CD4-positive, alpha-beta T cell treated with Interleukin-1 beta for 1 hour (primary cell): ENCODE measurements around the gene MYO19.
A peak's percentile ranks its signal among the peaks of the same experiment; 100 is the strongest.
"Not testable (repeated sequence)": the region's sequence is repeated elsewhere in the genome, so short reads cannot be mapped to it uniquely, and the experiment has no call there.

Source experiments
- DNase-seq, 2 donors: peaks; one replicate each; pipeline ENCODE4 v3.0.0-alpha.2; 2020 to 2022

The MYO19 gene

DNA sequence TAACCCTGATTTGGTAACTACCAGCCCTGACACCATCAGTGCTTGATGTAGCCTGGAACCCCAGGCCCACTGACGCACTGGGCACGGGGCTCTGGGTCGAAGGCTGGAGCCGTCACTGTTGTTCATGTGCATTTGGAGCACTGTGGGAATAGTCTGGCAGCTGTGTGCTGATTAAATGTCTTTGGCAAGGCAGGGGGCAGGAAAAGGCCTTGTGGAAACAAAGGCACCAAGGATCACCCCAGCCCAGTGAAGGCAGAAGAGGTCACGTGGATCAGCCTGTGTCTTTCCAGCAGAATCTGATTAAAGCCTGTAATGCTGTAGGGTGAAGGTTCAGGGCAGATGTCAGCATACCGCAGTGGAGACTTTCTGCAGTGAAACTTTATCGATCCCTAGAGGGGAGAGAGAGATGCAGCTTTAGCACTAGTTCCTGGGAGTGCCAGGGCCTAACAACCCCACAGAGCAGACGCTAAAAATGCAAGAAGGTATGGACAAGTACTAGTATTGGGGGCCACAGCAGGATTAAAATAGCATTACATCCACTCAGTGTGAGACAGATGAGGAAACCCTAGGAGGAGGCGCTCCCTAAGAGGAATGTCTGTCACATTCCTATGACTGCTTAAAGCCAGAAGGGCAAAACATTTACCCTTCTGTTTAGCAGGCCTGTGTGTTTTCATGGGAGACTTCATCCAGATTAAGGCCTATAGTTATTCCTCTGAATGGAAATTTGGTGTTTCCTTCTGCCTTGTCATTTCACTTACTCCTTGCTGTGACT is 38.5 kb downstream of the MYO19 start:
- DNase-seq, result no peak

DNA sequence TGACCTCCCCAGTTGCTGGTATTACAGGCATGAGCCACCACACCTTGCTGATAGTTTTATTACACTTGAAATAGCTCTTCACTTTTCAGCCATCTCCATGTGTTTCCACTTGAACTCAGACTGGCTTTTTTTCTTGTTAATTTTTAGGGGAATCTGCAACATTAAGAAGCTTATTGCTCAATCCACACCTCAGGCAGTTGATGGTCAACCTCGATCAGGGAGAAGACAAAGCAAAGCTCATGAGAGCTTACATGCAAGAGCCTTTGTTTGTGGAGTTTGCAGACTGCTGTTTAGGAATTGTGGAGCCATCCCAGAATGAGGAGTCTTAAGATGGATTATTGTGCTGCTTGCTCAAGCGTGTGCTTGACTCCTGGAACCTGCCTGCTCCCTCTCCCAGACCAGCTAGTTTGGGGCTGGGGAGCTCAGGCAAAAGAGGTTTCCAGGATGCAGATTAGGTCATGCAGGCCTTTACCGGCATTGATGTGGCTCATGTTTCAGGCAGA is 39.5 kb downstream of the MYO19 start:
- no peak for DNase-seq

DNA sequence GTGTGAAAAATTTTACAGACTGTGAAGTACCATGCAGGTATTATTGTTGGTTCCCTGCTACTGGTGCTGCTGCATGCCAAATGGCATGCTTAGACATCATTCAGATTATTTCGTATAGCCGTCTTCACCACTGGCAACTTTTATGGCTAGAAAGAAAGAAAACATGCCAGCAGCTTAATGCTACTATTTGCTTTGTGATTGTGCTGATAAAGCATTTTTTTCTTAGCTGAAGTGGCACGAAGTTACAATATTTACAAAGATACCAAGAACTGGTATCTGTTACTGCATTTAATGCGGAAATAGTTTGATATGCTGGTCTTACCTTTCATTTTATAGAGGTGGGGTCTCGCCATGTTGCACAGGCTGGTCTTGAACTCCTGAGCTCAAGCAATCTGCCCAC is 40.0 kb downstream of the MYO19 start:
- DNase-seq, result no peak

DNA sequence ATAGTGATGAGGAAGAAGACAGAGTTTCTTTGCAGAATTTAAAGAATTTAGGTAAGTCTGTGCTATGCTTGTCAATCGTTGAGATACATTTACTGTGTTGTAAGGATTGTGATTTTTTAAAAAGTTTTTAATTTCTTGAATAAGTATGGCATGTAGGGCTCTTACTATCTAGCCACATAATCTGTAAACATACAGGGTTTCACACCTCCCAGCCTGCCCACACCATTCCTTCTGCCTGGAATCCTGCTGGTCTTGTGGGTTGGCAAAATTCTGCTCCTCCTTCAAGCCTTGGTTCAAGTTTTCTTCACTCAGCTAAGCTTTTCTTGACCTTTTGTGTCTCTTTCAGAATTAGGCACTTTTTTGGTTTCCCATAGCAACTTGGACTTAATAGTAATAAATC is 40.7 kb downstream of the MYO19 start:
- DNase-seq, result no peak

DNA sequence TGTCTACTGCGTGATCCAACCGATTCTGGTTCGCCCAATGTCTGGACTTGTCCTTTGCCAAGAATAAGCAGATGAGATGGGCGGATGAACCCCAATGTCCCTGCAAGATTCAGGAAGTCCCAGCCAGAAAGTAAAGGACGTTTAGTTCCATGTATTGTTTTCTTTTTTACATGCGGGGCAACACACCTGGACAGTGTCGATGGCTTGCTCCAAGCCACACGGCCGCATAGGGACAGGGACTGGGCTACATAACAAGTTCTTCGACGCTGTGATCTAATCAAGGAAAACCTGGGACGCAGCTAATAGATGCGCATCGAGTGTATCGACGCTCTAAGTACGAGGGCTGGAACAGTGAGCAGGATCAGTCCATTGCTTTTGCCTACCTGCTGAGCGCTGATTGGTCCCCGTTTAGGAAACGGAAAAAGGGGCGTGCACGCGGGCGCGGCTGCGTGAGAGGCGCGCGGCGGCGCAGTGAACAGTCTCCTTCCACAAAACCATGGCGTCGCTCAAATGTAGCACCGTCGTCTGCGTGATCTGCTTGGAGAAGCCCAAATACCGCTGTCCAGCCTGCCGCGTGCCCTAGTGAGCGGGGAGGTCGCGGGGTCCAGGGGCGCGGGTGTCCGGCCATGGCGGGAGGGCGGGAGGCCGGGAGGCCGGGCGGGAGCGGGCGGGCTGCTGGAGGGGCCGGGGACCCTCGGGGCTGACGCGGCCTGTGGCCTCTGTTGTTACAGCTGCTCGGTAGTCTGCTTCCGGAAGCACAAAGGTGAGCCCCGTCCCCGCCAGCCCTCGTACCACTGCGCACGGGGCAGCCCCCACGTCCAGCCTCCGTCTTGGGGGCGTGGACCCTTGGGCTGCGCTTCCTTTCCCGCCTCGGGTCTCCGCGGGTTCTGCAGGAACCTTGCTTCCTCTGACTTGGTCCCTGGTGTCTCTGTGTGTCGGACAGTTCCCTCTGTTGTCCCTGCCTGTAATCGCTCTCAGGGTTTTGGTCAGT is 48.2 kb downstream of the MYO19 start, which contains the start of gene ZNHIT3:
Gene ZNHIT3 (plus strand): TSS at position 478 of the 991 bp plus-strand sequence. CDS start 19 bp downstream, at position 497.
- DNase-seq, result peak; percentile 91 to 92

DNA sequence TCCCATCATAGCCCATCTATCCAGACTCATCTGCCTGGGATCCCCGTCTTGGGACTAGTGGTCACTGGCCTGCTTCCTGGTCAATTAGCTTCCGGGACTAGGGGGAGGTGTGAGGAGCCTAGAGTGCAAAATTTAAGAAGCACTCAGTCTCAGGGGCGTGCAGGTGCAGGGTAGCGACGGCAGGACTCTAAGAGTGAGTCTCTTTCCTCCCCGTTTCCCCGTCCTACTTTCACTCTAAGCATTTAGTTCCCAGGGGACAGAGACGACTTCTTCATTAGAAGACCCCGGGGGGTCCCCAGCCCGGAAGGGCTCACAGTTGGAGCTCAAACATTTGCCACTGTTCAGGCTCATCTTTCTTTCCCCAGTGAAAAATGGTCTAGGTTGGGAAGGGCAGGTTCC is 48.9 kb downstream of the MYO19 start:
- DNase-seq, result no peak

DNA sequence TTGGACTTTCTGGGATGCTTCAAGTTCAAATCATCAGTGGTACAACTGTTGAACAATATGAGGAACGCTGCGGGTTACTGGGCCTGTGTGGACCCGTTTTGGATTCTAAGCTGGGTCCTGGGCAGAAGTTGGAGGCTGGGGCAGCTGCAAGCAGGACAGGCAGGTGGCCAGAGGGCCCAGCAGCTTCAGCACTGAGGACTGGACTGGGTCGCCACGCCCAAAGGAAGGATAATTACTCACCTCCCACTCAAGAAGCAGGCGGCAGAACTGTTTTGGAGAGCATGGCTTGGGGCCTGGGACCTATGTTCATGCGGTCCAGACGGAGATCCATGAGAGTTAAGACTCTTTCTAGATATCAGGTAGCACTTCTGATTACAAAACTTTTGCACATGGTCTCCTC is 49.6 kb downstream of the MYO19 start:
- DNase-seq, result no peak

DNA sequence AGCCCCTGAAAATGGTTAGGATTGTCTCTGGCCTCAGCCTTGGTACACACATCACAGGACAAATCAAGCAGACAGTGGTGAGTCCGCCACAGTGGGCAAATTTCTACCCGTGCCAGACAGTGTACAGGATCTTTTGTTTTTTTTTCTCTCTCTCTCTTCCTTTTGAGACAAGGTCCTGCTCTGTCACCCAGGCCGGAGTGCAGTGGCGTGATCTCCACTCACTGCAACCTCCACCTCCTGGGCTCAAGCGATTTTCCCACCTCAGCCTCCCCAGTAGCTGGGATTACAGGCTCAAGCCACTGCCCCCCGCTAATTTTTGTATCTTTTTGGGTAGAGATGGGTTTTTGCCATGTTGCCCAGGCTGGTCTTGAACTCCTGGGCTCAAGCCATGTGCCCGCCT is 50.6 kb downstream of the MYO19 start:
- DNase-seq, result not testable (repeated sequence)

DNA sequence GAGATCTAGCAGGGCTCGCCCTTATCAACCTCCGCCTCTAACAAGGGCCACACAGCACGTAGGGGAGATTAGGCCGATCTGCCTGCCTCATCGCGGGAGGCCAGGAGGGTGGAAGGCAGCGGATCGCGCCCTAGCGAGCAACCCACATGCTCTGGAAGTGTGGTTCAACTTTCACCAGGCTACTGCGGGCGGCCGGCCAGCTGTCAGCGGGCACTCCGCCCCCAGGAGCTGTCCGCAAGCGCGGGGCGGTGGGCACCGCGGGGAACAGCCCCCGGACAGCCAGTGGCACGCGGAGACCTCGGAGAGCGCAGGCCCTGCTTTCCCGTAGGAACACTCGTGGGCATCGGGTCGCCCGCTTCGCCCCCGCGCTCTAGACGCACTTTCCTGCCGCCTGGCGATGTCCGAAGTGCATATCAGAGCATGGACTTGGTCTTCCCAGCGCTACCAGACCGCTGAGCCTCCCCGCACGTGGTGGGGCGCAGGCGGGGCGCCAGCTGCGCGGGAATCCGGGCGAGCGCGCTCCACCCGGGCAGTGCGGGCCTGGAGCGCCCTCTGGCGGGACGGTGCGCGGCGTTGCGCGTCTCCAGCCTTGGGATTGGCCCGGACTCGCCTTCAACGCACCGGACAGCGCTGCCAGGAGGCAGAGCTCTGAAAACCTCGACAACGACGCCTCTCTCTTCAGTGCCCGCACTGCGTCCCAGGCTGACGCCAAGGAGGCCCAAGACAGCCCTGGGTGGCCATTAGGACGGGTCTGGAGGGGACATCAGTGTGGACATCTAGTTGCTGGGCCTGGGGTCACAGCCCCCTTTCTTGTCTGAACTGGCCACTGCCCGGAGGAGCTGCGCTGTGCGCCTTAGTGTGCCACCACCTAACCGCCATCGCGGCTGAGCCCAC is 51.8 kb downstream of the MYO19 start:
- DNase-seq, result peak; percentile 80 to 83

DNA sequence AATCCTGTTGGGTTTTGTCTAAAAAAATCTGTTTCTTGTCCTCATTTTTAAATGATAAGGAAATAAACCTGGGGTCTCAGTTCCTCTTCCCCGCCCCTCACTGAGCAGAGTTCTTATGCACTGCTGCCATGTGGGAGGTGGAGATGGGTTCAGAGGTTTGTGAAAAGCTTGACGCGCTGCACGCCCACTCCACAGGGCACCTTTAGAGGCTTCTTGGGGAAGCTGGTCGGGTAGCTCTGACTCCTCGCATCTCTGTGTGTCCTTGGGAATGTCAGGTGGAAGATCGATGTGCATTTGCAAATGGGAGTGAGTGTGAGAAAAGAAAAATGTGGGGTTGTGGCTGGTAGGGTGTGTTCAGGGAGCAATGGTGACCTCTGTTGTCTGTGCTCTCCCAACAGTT is 52.8 kb downstream of the MYO19 start:
- DNase-seq, result no peak

DNA sequence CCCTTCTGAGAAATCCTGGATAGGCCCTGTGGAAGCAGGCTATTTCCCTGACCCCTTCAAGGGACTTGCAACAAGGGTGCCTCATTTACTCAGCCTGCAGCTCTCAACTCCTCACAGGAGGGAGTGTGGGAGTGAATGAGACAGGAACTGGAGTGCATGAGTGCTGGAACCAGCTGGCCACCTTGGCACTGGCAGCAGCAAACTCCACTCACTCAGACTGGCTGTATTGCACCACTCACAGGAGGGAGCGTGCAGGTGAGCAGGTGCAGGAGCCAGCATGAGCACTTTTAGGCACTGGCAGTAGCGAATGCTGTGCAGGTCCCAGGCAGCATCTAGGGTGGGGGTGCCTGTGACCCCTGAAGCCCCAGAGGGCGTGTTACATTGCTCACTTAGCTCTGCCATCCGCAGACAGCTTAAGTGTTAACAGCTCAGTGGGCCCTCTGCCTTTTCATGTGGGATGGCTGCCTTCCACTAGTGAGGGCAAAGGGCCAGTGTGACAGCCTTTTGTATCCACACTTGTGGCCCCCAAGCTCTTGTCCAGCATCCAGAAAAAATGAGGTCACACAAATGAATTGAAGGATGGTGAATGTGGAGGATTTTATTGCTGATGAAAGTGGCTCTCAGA is 59.2 kb downstream of the MYO19 start:
- no peak for DNase-seq

DNA sequence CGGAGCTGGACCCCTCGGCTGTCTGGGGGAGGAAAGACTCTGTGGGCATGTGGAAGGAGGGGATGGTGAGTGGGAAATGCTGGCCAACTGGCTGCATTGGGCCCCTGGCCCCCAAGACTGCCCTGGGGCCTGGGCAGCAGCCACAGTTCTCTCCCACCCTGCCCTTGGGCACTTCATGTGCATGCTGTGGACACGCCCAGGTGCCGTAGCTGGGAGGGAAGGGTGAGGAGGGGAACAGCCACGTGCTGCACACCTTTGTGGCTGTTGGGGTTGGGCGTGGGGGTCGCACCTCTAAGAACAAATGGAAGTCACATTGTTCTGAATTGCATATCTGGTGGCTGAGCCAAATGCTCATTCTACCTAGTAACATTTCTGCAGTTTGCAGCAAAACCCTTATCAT is 60.1 kb downstream of the MYO19 start:
- DNase-seq, result no peak

DNA sequence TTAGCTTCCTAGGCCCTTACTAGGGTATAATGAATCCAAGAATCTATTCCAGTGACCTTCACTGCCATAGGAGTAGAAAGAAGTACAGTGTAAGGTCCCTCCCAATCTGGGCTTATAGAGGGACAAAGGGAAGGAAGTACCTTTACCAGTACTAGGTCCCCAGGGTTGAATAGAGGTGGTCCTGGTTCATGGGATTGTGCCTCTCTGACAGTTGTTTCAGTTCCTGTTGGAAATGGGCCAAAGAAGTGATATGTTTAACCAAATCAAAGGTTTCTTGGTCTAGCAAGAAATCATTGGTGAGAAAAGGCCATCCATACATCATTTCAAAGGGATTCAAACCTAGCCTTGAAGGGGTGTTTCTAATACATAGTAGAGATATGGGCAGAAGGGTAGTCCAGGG is 64.2 kb downstream of the MYO19 start:
- DNase-seq, result no peak

DNA sequence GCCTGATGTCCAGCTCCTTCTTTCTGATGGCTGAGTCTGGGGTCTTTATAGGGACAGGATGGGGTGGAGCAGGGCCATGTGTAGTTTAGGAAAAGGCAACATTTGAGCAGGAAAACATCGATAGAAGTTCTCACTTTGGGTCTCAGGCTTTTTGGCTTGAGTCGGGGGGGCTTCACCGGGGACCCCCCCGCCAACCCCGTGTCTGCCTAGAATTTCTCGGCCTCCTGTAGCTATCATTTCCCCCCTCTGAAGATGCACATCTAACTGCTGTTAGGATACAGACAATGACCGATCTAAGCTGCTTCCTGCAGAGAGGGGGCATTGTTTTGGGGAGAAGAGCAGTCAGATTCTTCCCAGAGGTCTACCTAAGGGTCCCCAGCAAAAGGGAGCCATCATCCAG is 64.9 kb downstream of the MYO19 start:
- no peak for DNase-seq

DNA sequence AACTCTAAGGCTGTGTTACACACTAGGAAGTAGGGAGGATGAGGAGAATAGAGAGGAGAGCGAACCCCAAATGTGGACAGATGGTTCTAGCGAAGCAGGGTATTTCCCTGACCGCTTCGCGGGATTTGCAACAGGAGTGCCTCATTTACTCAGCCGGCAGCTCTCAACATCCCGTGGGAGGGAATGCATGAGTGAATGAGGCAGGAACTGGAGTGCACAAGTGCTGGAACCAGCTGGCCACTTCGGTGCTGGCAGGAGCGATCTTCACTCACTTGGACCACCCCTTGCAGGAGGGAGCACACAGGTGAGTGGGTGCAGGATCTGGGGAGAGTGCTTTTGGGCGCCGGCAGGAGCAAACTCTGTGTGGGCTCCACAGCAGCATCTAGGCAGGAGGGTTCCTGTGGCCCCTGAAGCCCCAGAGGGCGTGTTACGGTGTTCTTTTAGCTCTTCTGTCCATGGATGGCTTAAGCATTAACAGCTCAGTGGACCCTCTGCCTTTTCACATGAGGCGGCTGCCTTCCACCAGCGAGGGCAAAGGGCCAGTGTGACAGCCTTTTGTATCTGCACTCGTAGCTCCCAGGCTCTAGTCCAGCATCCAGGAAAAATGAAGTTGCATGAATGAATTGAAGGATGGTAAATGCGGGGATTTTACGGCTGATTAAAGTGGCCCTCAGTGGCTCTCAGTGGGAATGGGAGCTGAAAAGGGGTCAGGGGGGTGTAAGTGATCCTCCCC is 65.6 kb downstream of the MYO19 start:
- DNase-seq, result no peak

DNA sequence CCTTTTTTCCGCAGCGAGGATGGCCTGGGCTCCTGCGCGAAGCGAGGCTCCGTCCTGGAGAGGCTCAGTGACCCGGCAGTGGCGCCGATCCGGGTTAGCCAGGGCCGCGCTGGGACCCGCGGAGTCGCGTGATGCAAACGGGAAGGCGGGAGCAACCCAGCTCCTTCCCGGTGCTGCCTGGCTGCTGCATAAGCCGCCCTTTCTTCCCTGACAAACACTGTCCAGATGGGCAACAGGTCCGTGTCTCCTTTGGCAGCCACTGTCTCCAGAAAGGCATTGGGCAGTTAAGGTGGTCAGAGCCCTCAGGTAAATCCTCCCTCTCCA is 69.9 kb downstream of the MYO19 start:
- no peak for DNase-seq

DNA sequence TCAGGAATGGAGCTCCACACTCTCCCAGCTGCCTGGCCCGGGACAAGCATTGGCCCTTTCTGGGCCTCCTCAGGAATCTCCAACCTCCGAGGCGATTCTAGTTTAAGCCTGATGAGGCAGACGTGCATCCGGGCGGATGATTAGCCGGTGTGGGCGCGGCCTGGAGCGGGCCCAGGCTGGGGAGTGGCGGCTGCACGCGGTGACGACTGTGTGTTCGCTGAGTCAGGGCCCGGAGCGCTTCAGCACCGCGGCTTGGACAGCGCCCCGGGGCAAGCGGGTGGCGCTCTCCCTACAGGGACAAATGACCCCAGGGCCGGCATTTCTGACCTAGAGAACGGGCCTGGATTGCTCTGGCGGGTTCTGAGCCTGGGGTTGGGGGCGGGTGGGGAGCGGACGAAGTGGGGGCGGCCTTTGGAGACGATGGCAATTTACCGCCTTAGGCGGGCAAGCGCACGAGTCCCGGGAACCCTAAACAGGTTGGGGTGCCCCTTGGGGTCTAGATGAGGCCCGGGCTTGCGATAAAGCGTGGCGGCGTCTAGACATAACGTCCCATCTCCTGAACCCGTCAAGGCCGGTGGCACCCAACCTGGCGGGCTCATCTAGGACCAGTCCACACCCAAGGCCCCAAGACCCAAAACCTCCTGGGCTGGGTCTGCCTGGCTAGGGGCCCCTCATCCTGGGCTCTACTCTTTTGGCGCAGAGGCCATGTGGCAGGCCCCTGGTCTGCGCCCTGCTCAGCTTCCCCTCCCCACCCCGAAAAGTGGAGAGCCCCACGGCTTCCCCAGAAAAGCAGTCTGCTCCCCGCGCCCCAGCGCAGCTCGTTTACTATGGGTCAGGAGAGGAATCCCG is 70.5 kb downstream of the MYO19 start:
- peak; percentile 16 to 31 for DNase-seq

DNA sequence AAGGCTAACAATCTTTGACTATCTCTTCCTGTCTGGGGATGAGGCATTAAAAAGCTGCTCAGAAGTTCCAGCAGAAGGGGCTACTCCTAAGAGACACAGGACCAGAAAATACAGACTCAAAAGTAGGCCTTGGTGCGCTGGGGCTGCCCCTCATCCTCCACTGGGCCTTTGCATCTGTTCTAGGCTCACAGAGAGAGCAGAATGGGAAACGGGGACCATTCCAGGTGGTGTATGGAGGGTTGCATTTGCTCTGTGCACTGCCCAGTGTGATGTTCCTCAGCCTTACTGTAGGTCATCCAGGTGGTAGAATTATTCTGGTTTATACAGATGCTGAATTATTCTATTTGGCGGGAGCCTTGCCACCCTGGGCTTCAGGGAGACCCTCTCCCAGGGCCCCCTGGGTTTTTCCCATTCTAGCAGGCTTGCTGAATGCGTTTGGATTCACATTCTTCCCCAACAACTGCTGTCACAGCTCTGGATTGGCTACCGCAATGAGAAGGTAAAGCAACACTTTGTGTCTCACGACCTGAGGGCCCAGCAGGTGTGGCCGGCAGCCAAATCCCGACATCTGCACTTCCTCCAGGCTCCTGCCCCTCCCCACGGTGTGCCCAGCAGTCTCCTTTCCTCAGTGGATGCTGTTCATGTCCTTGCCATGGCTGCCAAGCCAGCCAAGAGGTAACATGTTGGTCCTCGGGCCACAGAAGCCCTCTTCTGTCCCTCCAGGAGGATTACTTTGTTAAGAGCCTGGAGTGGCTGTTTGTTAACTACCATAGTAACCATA is 73.1 kb downstream of the MYO19 start:
- no peak for DNase-seq

DNA sequence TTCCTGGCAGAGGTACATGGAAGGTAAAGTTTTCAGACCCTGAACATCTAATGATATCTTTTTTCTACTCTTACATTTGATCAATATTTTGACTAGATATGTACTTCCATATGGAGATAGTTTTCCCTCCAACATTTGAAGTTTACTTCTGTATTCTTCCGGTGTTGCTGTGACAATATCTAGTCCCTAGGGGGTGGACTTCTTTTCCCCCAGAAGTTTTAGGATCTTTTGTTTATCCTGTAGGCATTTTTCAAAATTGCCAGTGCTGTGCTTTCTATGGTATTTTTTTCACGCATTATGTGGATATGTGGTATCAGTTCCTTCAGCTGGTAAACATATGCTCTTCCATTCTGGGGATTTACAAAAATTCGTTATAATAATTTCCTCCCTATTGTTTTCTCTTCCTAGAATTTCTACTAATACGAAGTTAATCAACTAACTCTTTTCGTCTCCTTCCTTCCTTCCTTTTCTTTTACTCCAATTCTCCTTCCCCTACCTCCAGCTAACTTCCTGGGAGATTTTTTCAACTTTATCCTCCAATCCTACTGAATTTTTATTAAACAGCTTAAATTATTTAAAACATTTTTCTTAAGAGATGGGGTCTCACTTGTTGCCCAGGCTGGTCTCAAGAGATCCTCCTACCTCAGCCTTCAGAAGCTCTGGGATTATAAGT is 74.3 kb downstream of the MYO19 start:
- DNase-seq, result no peak
